Cardiac fibroblast (primary cell): ENCODE results near the gene FAF1.

Source experiments
- DNase-seq, 2 donors: peaks; one replicate each; pipeline versions ENCODE4 v3.0.0 to v3.0.0-alpha.2; 2010; ENCODE audit warnings: low read depth in 2 of 2
- H3K4me3 ChIP-seq, 2 donors: replicated peaks in 1 of 2; 1 replicate in 1 of 2; 2 replicates in 1 of 2; pipeline ENCODE4 v1.5.1; 2011; ENCODE audit warnings: low read depth in 2 of 2, low read length in 2 of 2, mild to moderate bottlenecking in 2 of 2, moderate library complexity in 1 of 2
- CTCF ChIP-seq: IDR thresholded peaks from one replicate; pipeline ENCODE4 v1.5.1; 2011; ENCODE audit warnings: low read depth, mild to moderate bottlenecking, low read length, inconsistent platforms

Gene FAF1

GRCh38 chr1:50667710-50668356 lies 292.2 kb downstream of the FAF1 start:
- H3K4me3 ChIP-seq, result no peak overlapping the region
- DNase-seq, result peak in 1 of 2 donors; percentile 52
- no peak for TF ChIP-seq CTCF

GRCh38 chr1:50667272-50667671 lies 292.8 kb downstream of the FAF1 start:
- TF ChIP-seq CTCF, result no peak
- H3K4me3 ChIP-seq, result no peak overlapping the region
- DNase-seq, result no peak

GRCh38 chr1:50666849-50667248 lies 293.2 kb downstream of the FAF1 start:
- H3K4me3 ChIP-seq, result no peak overlapping the region
- DNase-seq, result no peak
- TF ChIP-seq CTCF, result no peak

GRCh38 chr1:50665413-50665812 lies 294.7 kb downstream of the FAF1 start:
- H3K4me3 ChIP-seq, result no peak overlapping the region
- no peak for TF ChIP-seq CTCF
- no peak for DNase-seq

GRCh38 chr1:50661626-50662025 lies 298.4 kb downstream of the FAF1 start:
- DNase-seq, result peak in 1 of 2 donors; percentile 64
- no peak overlapping the region for H3K4me3 ChIP-seq
- no peak for TF ChIP-seq CTCF

GRCh38 chr1:50659107-50659662 lies 300.9 kb downstream of the FAF1 start:
- H3K4me3 ChIP-seq, result no peak overlapping the region
- no peak for TF ChIP-seq CTCF
- no peak for DNase-seq

GRCh38 chr1:50658459-50659076 lies 301.5 kb downstream of the FAF1 start:
- peak; percentile 33 to 78 for DNase-seq
- no peak for TF ChIP-seq CTCF
- no peak overlapping the region for H3K4me3 ChIP-seq
